ENCODE results near the gene CNTN4.

DNA sequence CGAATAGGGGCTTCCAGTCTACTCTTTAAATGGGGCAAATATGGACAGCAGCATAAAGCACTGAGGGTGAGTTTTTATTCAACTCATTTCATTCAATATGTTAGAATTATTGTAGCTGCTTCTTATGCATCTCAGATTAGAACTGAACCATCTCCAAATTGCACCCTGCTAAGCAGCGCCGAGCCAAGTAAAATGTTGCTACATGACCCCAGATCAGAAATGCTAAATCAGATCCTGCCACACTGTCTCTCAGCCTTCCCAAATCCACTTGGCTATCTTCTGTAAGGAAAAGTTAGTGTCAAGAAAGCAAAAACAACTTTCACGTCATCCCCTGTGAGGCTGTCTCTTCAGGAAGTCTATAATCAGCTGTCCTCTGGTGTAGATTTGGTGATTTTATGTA, 293.2 kb downstream of the CNTN4 start:
- TF ChIP-seq, protein P1, sequence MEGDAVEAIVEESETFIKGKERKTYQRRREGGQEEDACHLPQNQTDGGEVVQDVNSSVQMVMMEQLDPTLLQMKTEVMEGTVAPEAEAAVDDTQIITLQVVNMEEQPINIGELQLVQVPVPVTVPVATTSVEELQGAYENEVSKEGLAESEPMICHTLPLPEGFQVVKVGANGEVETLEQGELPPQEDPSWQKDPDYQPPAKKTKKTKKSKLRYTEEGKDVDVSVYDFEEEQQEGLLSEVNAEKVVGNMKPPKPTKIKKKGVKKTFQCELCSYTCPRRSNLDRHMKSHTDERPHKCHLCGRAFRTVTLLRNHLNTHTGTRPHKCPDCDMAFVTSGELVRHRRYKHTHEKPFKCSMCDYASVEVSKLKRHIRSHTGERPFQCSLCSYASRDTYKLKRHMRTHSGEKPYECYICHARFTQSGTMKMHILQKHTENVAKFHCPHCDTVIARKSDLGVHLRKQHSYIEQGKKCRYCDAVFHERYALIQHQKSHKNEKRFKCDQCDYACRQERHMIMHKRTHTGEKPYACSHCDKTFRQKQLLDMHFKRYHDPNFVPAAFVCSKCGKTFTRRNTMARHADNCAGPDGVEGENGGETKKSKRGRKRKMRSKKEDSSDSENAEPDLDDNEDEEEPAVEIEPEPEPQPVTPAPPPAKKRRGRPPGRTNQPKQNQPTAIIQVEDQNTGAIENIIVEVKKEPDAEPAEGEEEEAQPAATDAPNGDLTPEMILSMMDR (IDR thresholded peaks at IDR 0.05), result no peak
- TF ChIP-seq POLR2A (IDR thresholded peaks at IDR 0.05), result no peak

Data from right lobe of liver (tissue), 4 donors.